HUDEP-2 (cell line): Measurements from ENCODE around the gene AKIRIN2.
"Not testable (repeated sequence)": the region's sequence is repeated elsewhere in the genome, so short reads cannot be mapped to it uniquely, and the experiment has no call there.

Source experiments
- DNase-seq, 76 experiments: peaks; one replicate each; lab custom pipeline; 2025; ENCODE audit not compliant: unreplicated experiment in 76 of 76; lab: John Stamatoyannopoulos, UW

Gene AKIRIN2

GRCh38 chr6:87692086-87692485, 9.9 kb downstream of the AKIRIN2 start:
- no peak for DNase-seq

GRCh38 chr6:87690441-87690840, 11.6 kb downstream of the AKIRIN2 start:
- no peak for DNase-seq

GRCh38 chr6:87687893-87688292, 14.1 kb downstream of the AKIRIN2 start:
- DNase-seq, result not testable (repeated sequence)

- DNase-seq, result no peak
Observed at GRCh38 chr6:87687296-87687695, 14.7 kb downstream of the AKIRIN2 start.

GRCh38 chr6:87686636-87687205, 15.3 kb downstream of the AKIRIN2 start:
- not testable (repeated sequence) for DNase-seq

- no peak for DNase-seq
Observed at GRCh38 chr6:87684895-87685654, 17.0 kb downstream of the AKIRIN2 start.

- no peak for DNase-seq
Observed at GRCh38 chr6:87683890-87684289, 18.1 kb downstream of the AKIRIN2 start.

- DNase-seq, result no peak
Observed at GRCh38 chr6:87682310-87682709, 19.7 kb downstream of the AKIRIN2 start.

- no peak for DNase-seq
Observed at GRCh38 chr6:87675004-87675681, 26.9 kb downstream of the AKIRIN2 start.

GRCh38 chr6:87674290-87674689, 27.7 kb downstream of the AKIRIN2 start:
- DNase-seq, result no peak

GRCh38 chr6:87673237-87673636, 28.8 kb downstream of the AKIRIN2 start:
- DNase-seq, result no peak

GRCh38 chr6:87672641-87673040, 29.4 kb downstream of the AKIRIN2 start:
- no peak for DNase-seq

GRCh38 chr6:87671555-87672029, 30.4 kb downstream of the AKIRIN2 start:
- no peak for DNase-seq

- DNase-seq, result no peak
Observed at GRCh38 chr6:87670707-87671106, 31.3 kb downstream of the AKIRIN2 start.

- no peak for DNase-seq
Observed at GRCh38 chr6:87669051-87669450, 33.0 kb downstream of the AKIRIN2 start.

GRCh38 chr6:87668013-87668412, 34.0 kb downstream of the AKIRIN2 start:
- no peak for DNase-seq

- DNase-seq, result no peak
Observed at GRCh38 chr6:87667032-87667431, 35.0 kb downstream of the AKIRIN2 start.

GRCh38 chr6:87664921-87665485, 37.0 kb downstream of the AKIRIN2 start:
- no peak for DNase-seq

GRCh38 chr6:87663434-87663833, 38.6 kb downstream of the AKIRIN2 start:
- DNase-seq, result no peak

GRCh38 chr6:87661503-87661902, 40.5 kb downstream of the AKIRIN2 start:
- DNase-seq, result no peak

GRCh38 chr6:87661016-87661415, 41.0 kb downstream of the AKIRIN2 start:
- no peak for DNase-seq
